Chondrocyte (in vitro differentiated cells): Measurements from ENCODE around the gene DUSP2. TPM values are rescaled to one million over a fixed set of nuclear protein-coding genes. Genes with fewer than 3 reads are reported as not detected.

Source experiments
- DNase-seq: peaks from one replicate; pipeline ENCODE4 v3.0.0; 2021; ENCODE audit warnings: mixed read lengths, low spot score
- H3K27ac Mint-ChIP-seq: one replicate; pipeline ENCODE4 v1.8.0; 2021; ENCODE audit warnings: mild to moderate bottlenecking, moderate library complexity, mixed read lengths; ENCODE audit not compliant: unreplicated experiment
- H3K27me3 Mint-ChIP-seq: 2 replicates; pipeline ENCODE4 v1.8.0; 2021; ENCODE audit warnings: low read depth, mixed read lengths
- H3K36me3 Mint-ChIP-seq: 2 replicates; pipeline ENCODE4 v1.8.0; 2021; ENCODE audit warnings: low read depth, mixed read lengths
- H3K4me1 Mint-ChIP-seq: 2 replicates; pipeline ENCODE4 v1.8.0; 2021; ENCODE audit warnings: low read depth, mild to moderate bottlenecking, mixed read lengths
- H3K4me3 Mint-ChIP-seq: one replicate; pipeline ENCODE4 v1.8.0; 2021; ENCODE audit warnings: mild to moderate bottlenecking, moderate library complexity, mixed read lengths; ENCODE audit not compliant: unreplicated experiment
- H3K9me3 Mint-ChIP-seq: 2 replicates; pipeline ENCODE4 v1.8.0; 2021; ENCODE audit warnings: low read depth, mixed read lengths
- CTCF ChIP-seq: fragments of 200-600 bp; sonication (generic); IDR thresholded peaks from 2 replicates; pipeline ENCODE4 v1.5.0; 2021; ENCODE audit warnings: antibody characterized with exemption, mild to moderate bottlenecking, moderate library complexity
- total RNA-seq: library from RNA; stranded (reverse); gene quantifications from 3 replicates; pipeline ENCODE4 v1.2.1, GENCODE V29; 2021

The DUSP2 gene
- total RNA-seq, 1 donor from 2014 or later: 1.1 TPM

- DNase-seq: no peak
- Mint-ChIP-seq H3K27me3 (peaks cover 57% of the 10 kb centered on the region), H3K4me1 (no peaks in the 10 kb centered on the region), H3K9me3 (no peaks in the 10 kb centered on the region), H3K4me3 (no peak overlapping the region), H3K27ac (no peak overlapping the region), H3K36me3 (no peaks in the 10 kb centered on the region)
- no peak for TF ChIP-seq CTCF
Observed at GRCh38 chr2:96124406-96125265, 20.6 kb downstream of the DUSP2 start.

- DNase-seq: no peak
- no peaks in the 10 kb centered on the region for H3K9me3 Mint-ChIP-seq
- peaks cover 58% of the 10 kb centered on the region for H3K27me3 Mint-ChIP-seq
- H3K36me3 Mint-ChIP-seq: no peaks in the 10 kb centered on the region
- no peaks in the 10 kb centered on the region for H3K4me1 Mint-ChIP-seq
- no peak for TF ChIP-seq CTCF
- H3K27ac Mint-ChIP-seq: no peak overlapping the region
- no peak overlapping the region for H3K4me3 Mint-ChIP-seq
Observed at GRCh38 chr2:96123936-96124335, 21.3 kb downstream of the DUSP2 start.

- Mint-ChIP-seq H3K36me3 (no peaks in the 10 kb centered on the region), H3K4me1 (no peaks in the 10 kb centered on the region), H3K9me3 (no peaks in the 10 kb centered on the region), H3K27me3 (peaks cover 58% of the 10 kb centered on the region), H3K4me3 (no peak overlapping the region), H3K27ac (no peak overlapping the region)
- TF ChIP-seq CTCF: no peak
- no peak for DNase-seq
Observed at GRCh38 chr2:96123290-96123689, 21.9 kb downstream of the DUSP2 start.

GRCh38 chr2:96122391-96122790 is 22.8 kb downstream of the DUSP2 start:
- Mint-ChIP-seq H3K4me3 (no peak overlapping the region), H3K27ac (no peak overlapping the region), H3K4me1 (no peaks in the 10 kb centered on the region), H3K36me3 (no peaks in the 10 kb centered on the region), H3K27me3 (peaks cover 59% of the 10 kb centered on the region), H3K9me3 (no peaks in the 10 kb centered on the region)
- no peak for DNase-seq
- TF ChIP-seq CTCF: no peak

- peaks cover 53% of the 10 kb centered on the region for H3K27me3 Mint-ChIP-seq
Observed at GRCh38 chr2:96121414-96121813, 23.8 kb downstream of the DUSP2 start.

More at GRCh38 chr2:96121414-96121813, 23.8 kb downstream of the DUSP2 start:
- Mint-ChIP-seq H3K27ac (no peak overlapping the region), H3K9me3 (no peaks in the 10 kb centered on the region), H3K4me1 (no peaks in the 10 kb centered on the region), H3K36me3 (no peaks in the 10 kb centered on the region), H3K4me3 (no peak overlapping the region)
- DNase-seq: no peak
- no peak for TF ChIP-seq CTCF
